ELR (cell line): Measurements from ENCODE around the gene TBC1D5.

Source experiments
- DNase-seq: peaks from one replicate; pipeline ENCODE4 v3.0.0-alpha.2; 2015; ENCODE audit warnings: low read depth

TBC1D5 gene

GRCh38 chr3:17158941-17159682 is 583.3 kb downstream of the TBC1D5 start:
- peak; percentile 16 for DNase-seq

- DNase-seq: peak; percentile 35
These were observed 584.7 kb downstream of the TBC1D5 start for GRCh38 chr3:17157713-17158112.

- DNase-seq: no peak
These were observed 585.6 kb downstream of the TBC1D5 start for GRCh38 chr3:17156864-17157263.

- no peak for DNase-seq
These were observed 586.5 kb downstream of the TBC1D5 start for GRCh38 chr3:17155951-17156350.

GRCh38 chr3:17154941-17155340 is 587.5 kb downstream of the TBC1D5 start:
- DNase-seq: no peak

GRCh38 chr3:17154221-17154620 is 588.2 kb downstream of the TBC1D5 start:
- no peak for DNase-seq

GRCh38 chr3:17153209-17153608 is 589.2 kb downstream of the TBC1D5 start:
- DNase-seq: no peak

- no peak for DNase-seq
These were observed 590.6 kb downstream of the TBC1D5 start for GRCh38 chr3:17151598-17152373.

GRCh38 chr3:17149076-17149475 is 593.4 kb downstream of the TBC1D5 start:
- no peak for DNase-seq

- no peak for DNase-seq
These were observed 597.8 kb downstream of the TBC1D5 start for GRCh38 chr3:17144665-17144993.

- no peak for DNase-seq
These were observed 598.4 kb downstream of the TBC1D5 start for GRCh38 chr3:17143893-17144664.

- DNase-seq: no peak
These were observed 599.9 kb downstream of the TBC1D5 start for GRCh38 chr3:17142516-17142915.

GRCh38 chr3:17141699-17142098 is 600.7 kb downstream of the TBC1D5 start:
- DNase-seq: no peak

- peak; percentile 4 for DNase-seq
These were observed 601.5 kb downstream of the TBC1D5 start for GRCh38 chr3:17140670-17141505.

- peak; percentile 6 for DNase-seq
These were observed 604.0 kb downstream of the TBC1D5 start for GRCh38 chr3:17138246-17139039.

- DNase-seq: no peak
These were observed 605.1 kb downstream of the TBC1D5 start for GRCh38 chr3:17137321-17137826.

GRCh38 chr3:17136136-17136721 is 606.2 kb downstream of the TBC1D5 start:
- DNase-seq: no peak

- no peak for DNase-seq
These were observed 606.7 kb downstream of the TBC1D5 start for GRCh38 chr3:17135696-17136095.

GRCh38 chr3:17133632-17134545 is 608.5 kb downstream of the TBC1D5 start:
- no peak for DNase-seq
